GM18502 (cell line): ENCODE measurements around the gene DYSF.

Source experiments
- ATAC-seq: cut with Tn5 transposase; IDR thresholded peaks from one replicate; pipeline ENCODE4 v1.9.1; 2021; ENCODE audit warnings: mild to moderate bottlenecking; ENCODE audit not compliant: unreplicated experiment, poor library complexity

Gene DYSF

DNA sequence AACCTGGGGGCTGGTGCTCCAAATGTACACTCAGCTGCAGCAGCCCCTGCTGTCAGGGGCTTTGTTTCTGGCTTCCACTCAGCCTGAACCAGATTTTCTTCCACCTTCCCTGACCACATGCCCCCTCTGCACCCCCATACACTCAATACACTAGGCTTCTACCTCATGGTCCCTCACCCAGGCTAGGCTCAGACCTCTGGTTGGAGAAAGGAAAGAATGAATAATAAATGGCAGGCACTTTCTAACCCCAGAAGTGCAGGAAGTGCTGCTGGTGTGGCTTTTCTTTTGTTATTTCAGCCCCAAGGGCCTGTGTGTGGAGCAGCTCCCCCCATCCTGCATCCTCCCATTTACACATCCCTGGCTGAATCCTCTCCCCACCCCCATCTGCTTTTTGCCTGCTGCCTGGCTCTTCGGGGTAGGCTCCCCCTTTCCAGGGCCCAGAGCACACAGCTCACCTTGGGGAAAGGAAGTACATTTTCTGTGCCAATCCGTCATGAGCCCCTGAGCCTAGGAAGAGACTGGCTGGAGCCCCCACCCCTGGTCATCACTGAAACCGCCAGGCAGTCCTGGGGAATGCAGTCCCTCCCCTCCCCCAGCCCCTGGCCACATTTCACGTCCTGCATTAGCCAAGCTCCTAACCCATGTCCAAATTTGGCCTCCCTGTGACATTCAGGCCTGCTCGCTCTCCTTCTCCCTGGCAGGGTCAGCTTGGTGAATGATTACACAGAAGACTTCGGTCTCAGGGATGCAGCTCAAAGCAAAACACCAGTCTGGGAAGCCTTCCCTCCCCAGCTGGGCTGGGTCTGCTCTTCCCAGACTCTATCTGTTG is 2.6 kb downstream of the DYSF start:
- no peak for ATAC-seq

DNA sequence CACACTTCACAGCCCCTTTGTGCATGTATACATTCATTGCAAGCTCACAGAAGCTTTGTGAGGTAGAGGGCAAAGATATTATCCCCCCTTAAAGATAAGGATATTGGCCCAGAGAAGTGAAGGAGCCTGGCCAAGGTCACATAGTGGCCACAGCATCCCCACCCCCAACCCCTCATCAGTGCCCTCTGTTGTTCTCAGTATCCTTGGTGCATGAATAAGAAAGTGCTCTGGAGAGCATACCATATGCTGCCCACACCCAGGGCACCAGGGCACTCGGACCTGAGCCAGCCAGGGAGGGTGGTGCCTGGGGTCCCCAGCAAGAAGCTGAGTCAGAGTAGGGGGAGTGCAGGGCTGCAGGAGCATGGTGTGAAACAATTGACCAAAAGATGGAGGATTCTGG is 3.3 kb downstream of the DYSF start:
- no peak for ATAC-seq

DNA sequence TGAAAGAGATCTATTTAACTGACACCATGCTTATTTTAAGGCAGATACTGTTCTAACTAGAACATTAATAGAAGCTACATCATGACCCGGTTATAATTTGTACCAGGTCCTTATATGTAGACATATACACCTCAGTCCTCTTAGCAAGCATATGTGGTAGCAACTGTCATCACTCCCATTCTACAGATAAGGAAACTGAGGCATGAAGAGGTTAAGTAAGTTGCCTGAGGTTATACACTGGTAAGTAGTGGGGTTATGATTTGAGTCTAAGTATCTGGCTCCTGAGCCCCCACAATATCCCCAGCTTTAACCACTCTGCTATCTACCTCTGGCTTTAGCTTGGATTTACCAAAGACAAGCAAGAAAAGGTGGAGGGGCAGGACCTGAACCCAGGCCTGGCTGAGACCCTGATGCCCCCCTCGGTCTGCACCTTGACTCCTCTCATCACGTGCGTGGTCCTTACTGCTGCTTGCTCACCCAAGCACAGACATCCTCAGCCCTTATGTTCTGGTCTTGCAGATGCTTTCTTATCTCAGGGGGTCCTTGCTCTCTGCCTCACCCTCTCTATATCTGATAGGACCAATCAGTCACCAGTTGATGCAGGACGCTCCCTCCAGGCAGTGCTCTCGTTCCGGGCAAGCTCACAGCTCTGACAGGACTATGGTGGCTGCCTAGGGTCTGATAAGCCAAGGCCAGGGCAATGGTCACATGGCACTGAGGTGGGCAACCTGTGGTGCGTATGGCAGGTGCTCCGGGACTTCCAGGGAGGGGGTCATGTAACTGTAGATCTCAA is 4.0 kb downstream of the DYSF start:
- no peak for ATAC-seq

DNA sequence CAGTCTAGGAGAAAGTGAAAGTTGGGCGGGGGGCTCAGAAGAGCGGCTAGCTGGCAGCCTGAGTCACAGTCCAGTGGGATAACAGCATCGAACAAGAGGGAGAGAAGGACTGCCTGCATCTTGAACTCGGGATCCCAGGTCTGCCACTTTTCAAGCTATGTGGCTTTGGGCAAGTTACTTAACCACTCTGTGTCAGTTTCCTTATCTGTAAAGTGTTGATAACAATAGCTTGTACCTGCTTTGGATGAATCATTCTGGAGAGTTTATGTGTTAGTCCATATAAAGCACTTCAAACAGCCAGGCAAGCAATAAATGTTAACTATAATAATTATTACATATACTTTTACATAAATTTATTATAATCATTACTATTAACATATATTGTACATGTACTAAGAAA is 4.6 kb downstream of the DYSF start:
- no peak for ATAC-seq

DNA sequence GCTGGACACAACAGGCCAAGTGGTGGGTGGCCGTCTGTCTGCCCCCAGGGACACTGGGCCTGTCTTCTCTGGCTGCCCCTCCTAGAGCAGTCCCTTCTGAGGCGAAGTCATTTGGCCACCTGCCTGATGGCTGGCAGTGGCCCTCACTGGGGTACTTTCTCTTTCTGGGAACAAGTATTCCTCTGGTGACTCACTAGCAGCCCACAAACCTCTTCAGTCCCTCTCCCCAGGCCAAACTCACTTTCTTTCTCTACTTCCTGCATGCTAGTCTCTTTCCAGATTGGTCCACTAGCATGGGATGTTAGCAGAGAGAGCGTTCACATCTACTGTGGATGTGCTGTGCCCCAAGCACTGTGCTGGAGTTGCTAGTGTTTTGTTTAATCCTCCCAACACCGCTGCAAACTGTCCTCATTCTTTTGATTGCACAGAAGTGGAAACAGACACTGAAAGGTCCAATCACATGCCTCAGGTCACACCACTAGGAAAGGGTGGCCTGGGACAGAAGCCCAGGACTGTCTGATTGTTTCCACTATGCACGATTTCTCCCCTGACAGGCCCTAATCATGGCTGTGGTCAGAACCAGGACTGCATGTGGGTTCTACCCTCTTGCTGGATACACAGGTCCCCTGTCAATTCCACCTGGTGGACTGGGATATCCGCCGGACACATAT is 5.2 kb downstream of the DYSF start:
- ATAC-seq, result no peak

DNA sequence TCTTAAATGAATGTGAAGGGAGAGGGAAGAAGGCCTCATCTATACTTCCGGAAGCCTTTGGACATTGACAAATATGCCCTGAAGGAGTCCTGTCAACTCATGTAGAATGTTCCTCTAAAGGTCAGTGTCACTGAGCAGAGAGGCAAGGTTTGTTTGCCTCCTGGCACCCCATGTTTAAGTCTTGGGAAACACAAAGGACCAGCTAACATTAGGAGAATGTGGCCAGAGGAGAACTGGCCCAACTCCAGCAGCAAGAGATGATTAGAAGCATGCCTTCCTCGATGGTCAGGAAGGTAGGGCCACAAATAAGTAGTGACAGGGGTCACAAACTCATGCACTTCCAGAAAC is 5.7 kb downstream of the DYSF start:
- ATAC-seq, result no peak

DNA sequence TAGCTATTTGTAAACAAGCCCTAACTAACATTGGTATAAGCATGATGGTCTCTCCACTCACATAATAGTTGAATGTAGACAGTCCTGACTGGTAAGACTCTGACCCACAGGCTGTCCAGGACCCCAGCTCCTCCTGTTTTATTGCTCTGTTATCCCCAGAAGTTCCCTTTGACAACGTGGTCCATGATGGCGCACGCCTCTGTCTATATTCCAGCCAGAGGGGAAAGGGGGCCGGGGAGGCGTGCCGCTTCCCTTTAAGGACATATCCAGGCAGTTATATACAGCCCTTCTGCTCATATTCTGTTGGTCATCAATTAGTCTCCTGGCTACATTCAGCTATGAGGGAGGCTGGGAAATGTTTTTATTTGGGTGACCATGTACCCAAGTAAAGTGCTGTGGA is 6.7 kb downstream of the DYSF start:
- no peak for ATAC-seq

DNA sequence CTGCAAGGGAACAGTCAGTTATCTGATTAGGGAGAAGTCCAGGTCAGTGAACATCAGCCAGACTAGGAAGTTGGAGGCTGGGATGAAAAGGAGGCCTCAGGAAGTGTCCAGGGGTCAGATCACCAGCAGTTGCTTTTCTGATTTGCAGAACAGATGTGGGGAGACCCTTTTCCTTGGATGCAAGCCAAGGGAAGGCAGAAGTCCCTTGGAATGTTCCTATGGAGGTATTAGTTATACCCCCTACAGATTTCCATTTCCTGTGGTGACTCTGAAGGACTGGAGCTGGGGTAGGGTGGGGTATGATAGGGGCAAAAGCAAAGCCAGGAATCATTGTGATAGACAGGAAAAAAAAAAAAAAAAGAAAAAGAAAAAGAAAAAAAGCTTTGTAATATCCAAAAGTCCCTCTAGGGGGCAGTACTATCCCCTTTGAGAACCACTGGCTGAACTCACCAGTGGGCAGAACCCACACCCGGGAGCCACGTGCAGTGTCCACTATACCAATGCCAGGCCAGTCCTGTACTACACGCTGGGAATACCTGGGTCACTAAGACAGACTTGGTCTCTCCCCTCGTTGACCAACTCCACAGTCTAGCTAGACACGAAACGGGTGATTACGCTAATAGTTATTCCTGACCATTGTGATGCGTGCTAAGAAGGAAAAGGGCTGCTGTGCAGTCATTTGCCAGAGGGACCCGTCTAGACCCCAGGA is 7.4 kb downstream of the DYSF start:
- no peak for ATAC-seq

DNA sequence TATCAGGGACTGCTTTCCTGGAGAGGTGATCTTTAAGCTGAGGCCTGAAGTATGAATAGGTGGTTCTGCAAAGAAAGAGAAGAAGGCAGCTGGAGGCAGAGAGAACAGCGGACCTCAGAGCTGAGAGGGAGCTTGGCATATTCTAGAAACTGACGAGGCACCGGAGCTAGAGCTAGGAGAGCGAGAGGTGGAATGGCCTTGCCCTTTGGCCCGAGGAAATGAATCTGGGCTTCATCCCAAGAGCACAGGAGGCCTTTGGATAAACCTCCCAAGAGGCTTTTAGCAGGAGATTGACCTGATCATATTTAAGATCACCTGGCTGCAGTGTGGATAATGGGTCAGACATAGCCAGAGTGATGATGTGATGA is 7.9 kb downstream of the DYSF start:
- no peak for ATAC-seq

DNA sequence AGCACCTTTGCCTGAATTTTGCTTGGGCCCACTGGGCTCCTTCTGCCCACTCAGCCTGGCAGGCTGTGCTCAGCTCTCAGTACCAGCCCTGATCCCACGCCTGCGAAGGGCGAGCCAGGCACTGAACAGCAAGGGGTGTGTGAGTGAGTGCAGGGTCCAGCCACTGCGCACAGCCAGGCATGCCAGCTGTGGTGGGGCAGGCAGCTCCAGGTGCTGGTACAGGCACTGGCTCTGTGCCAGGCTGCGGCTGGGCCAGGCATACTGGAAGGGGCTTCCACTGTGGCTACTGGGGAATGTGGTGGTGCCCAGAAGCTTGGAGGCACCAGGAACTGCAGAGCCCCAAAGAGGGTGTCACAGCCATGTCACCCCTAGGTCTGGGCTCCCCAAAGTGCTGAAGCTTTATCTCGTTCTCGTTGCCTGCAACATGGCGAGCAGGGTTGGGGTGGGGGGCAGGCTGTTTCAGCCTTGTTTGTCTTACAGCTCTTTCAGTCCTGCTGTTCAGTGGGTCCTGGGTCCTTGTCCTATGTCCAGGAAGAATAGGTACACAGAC is 8.8 kb downstream of the DYSF start:
- no peak for ATAC-seq

DNA sequence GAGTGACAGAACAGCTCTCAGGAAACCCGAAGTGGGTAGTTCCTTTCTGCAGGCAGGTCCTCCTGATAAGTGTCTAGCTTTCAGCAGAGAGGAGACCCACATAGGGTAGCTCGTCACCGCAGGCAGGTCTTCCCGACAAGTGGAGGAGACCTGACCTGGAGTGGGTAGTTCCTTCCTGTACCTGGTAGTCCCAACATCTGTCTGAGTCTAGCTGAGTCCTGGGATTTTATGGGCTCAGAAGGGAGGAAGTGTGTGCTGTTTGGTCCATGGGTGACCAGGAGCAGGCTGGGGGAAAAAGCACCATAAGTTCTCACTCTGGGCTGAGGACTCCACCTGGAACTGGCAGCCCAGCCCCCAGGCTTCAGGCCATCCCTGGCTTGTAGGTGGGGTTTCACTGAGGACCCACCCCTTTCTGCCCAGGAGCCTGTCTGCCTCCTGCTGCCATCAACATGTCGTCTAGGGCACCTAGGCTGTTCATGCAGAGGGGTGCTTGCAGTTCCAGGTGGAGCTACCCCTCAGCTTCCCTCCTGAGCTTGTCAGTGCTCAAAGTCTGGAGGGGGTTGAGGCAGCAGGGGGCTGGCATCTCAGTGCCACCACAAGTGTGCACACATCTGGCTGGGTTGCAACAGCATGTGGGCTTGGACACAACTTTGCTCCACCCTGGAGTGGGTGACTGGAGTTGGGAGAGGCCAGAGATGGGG is 9.4 kb downstream of the DYSF start:
- no peak for ATAC-seq

DNA sequence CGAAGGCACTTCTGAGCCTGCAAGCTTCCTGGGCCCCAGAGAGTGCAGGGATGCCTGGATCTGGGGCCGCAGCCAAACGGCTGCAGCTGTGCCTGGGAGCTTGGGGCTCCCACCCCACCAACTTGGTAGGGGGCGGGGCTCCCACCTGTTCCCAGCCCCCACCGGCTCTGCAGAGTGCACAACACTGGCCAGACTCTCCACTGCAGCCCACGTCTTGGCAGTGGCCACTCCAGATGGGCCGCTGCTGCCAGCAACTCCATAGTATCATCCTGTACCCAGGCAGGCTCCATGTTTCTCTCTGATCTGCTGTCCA is 9.9 kb downstream of the DYSF start:
- no peak for ATAC-seq

DNA sequence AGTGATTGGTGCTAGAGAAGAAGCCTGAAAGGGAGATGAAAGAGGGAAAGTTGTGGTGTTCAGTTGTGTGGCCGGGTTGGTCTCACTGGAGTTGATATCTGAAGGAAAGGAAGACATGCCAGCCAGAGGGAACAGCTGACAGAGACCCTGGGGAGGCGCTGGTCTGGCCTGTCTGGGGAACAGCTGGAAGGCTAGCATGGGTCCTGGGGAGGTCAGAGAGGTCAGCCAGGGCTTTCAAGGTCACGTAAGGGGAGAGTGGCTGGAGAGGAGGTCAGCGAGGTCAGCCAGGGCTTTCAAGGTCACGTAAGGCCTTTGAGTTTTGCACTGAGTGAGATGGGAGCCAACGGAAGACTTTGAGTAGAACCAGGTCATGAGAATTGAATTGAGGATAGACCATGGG is 11.0 kb downstream of the DYSF start:
- ATAC-seq, result no peak

DNA sequence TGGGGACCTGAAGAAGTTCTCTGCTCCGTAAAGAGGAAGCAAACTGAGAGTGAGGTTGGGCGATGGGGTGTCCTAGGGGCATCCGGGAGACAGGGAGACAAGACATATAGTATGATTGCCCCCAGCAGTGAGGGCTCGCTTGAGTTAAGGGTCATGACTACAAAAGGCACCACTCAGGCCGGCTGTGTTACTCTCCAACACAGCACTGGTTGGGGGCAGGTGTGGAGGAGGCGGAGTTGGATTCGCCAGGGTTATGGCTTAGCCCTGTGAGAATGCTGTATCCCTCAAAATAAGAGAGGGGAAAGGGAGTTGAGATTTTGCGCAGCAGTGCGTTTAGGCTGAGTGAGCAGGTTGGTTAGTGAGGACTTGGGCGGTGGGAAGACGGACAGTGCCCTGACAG is 12.0 kb downstream of the DYSF start:
- no peak for ATAC-seq

DNA sequence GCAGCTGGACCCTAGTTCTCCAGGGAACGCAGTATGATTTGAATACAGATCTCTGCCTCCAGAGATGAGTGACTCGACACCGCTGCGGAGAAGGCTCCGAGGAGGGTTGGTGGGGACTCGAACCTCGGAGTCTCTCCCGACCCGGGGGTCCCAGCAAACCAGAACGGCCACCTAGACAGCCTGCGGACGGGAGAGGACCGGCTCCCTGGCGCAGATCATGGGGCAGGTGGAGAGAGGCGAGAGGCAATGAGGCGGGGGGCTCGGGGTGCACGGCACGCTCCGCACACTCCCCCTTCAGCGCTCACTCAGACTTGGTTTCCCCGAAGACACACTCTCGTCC is 12.6 kb downstream of the DYSF start:
- no peak for ATAC-seq

DNA sequence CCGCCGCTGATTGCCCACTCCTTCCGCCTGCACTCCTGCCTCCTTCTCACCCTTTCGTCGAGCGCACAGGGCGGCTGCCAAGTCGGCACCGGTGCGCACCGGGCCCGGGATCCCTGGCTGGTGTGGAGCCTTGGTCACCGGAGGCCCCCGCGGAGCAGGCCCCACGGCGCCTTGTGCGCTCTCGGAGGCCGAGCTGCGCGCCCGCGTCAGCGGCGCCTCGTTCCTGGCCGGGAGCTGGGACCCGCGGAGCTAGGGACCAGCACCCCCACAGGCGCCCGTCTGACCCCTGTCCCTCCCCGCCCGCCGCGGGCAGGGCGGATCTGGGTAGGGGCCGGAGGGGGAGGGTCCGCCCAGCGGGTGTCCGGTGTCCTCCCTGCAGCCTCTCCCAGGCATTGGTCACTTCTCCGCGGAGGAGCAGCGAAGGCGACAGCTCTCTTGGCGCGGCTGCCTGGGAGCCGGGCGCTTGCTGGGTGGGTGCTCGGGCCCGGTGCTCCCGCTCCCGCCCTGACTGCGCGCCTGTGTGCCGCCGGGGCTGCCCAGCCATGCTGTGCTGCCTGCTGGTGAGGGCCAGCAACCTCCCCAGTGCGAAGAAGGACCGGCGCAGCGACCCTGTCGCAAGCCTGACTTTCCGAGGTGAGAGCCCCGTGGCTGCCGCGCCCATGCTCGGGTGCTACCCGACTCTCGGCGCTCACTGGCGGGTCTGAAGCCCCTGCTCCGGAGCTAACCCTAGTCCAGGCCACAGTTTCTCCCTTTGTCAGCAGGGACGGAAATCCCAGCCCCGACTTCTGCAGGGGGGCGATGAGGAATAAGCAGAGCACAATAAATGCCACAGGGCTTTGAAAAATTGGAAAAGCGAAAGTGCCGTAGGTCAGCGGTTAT is 13.2 kb downstream of the DYSF start:
- ATAC-seq, result no peak

DNA sequence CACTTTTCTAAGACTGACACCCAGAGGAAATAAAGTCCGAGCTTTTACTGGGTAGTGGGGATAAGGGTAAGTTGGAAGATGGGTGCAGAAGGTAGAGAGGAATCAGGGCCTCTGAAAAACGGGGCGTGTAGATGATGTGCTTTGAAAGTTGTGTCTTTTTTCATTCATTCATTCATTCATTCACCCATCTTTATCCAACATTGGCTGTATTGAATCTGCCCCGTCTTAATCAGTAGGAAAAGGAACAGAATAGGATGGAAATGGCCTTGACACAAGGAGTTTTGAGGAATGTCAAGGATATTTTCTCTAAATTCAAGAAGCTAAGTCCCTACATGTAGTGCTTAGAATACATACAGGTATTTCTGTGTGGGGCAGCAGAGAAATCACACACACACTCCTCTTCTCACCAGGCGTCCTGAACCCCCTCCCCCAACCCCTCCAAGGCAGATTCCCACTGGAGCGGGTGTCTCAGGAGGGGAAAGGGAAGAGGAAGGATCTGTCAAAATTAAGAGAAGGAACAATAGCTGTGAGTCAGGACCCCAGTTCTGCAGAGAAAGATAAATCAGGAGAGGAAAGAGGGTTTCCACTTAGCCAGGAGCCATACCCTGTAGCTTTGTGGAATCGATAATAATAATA is 13.9 kb downstream of the DYSF start:
- ATAC-seq, result no peak

DNA sequence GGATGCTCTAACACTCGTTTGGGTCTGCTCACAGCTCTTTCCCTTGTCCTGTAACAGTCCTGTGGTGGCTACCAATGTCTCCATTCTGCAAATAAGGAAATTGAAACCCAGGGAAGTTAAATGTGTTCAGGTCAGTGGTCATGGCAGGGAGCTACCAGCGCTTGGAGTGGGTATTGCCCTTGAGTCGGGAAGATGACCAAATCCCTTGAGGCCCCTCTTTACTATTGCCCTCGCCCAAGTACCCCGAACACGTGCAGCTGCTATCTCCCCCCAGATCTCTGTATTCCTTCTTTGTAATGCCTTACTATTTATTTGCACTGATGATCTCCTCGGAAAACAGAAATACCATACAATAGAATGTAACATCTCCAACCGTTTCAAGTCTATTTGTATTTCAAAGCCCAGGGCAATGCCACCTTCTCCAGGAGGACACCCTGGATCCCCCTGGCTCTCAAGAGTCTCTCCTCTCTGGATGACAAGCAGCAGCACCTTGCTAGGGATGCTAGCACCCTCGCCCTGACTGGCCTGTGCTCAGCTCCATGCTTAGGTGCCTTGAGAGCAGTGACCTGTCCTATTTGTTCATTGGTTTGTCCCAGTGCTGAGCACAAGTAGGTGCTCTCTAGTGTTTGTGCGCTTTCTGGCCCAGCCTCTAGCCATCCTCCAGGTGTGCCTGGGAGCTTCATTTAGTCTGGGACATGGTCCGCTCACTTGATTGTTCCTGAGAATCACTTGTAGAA is 15.1 kb downstream of the DYSF start:
- no peak for ATAC-seq
